Activated CD4-positive, alpha-beta T cell treated with anti-CD3 and anti-CD28 coated beads, Interleukin-2, amount 50 U/mL, for 1 hour (primary cell): ENCODE data around the gene AMY1C.
"Not testable (repeated sequence)": the region's sequence is repeated elsewhere in the genome, so short reads cannot be mapped to it uniquely, and the experiment has no call there.

ENCODE experiments used
- DNase-seq: peaks from one replicate; pipeline ENCODE4 v3.0.0-alpha.2; 2020

The AMY1C gene

GRCh38 chr1:103749598-103749997 lies at the start of gene AMY1C:
TSS of gene AMY1C (plus strand) at chr1:103749898. CDS start at chr1:103750470, 572 bp downstream.
- DNase-seq = not testable (repeated sequence)

- not testable (repeated sequence) for DNase-seq
Observed at GRCh38 chr1:103700669-103701068, 49.0 kb upstream of the AMY1C start.

GRCh38 chr1:103701256-103701655 lies 48.4 kb upstream of the AMY1C start:
- DNase-seq = not testable (repeated sequence)

- DNase-seq = not testable (repeated sequence)
Observed at GRCh38 chr1:103707670-103708069, 42.0 kb upstream of the AMY1C start.

GRCh38 chr1:103710381-103710780 lies 39.3 kb upstream of the AMY1C start:
- DNase-seq = not testable (repeated sequence)

GRCh38 chr1:103717404-103717803 lies 32.3 kb upstream of the AMY1C start:
- not testable (repeated sequence) for DNase-seq

GRCh38 chr1:103721473-103721872 lies 28.2 kb upstream of the AMY1C start:
- DNase-seq = not testable (repeated sequence)

- not testable (repeated sequence) for DNase-seq
Observed at GRCh38 chr1:103735334-103735733, 14.4 kb upstream of the AMY1C start.

- DNase-seq = not testable (repeated sequence)
Observed at GRCh38 chr1:103738031-103738430, 11.7 kb upstream of the AMY1C start.

GRCh38 chr1:103744449-103744848 lies 5.2 kb upstream of the AMY1C start:
- DNase-seq = not testable (repeated sequence)

- DNase-seq = not testable (repeated sequence)
Observed at GRCh38 chr1:103745040-103745439, 4.7 kb upstream of the AMY1C start.

GRCh38 chr1:103748273-103748672 lies 1.4 kb upstream of the AMY1C start:
- DNase-seq = not testable (repeated sequence)

GRCh38 chr1:103761896-103762295 lies 12.2 kb downstream of the AMY1C start:
- DNase-seq = no peak

- no peak for DNase-seq
Observed at GRCh38 chr1:103779932-103780331, 30.2 kb downstream of the AMY1C start.

- DNase-seq = no peak
Observed at GRCh38 chr1:103783944-103784377, 34.3 kb downstream of the AMY1C start.

- no peak for DNase-seq
Observed at GRCh38 chr1:103788377-103788776, 38.7 kb downstream of the AMY1C start.

- no peak for DNase-seq
Observed at GRCh38 chr1:103790172-103790571, 40.5 kb downstream of the AMY1C start.
